Type B pancreatic cell (in vitro differentiated cells): ENCODE measurements around the gene GMDS. TPM values are rescaled to one million over a fixed set of nuclear protein-coding genes. Genes with fewer than 3 reads are reported as not detected.

Experiments
- DNase-seq: peaks from one replicate; pipeline ENCODE4 v3.0.0; 2021; ENCODE audit warnings: mixed read lengths; ENCODE audit not compliant: unreplicated experiment; ENCODE audit errors: extremely low spot score
- H3K27ac Mint-ChIP-seq: 2 replicates; pipeline ENCODE4 v1.8.0; 2021; ENCODE audit warnings: mild to moderate bottlenecking, mixed read lengths
- H3K27me3 Mint-ChIP-seq: 2 replicates; pipeline ENCODE4 v1.8.0; 2021; ENCODE audit warnings: mixed read lengths
- H3K36me3 Mint-ChIP-seq: 2 replicates; pipeline ENCODE4 v1.8.0; 2021; ENCODE audit warnings: mixed read lengths
- H3K4me1 Mint-ChIP-seq: one replicate; pipeline ENCODE4 v1.8.0; 2021; ENCODE audit warnings: mixed read lengths; ENCODE audit not compliant: unreplicated experiment
- H3K4me3 Mint-ChIP-seq: 2 replicates; pipeline ENCODE4 v1.8.0; 2021; ENCODE audit warnings: mild to moderate bottlenecking, mixed read lengths
- H3K9me3 Mint-ChIP-seq: 2 replicates; pipeline ENCODE4 v1.8.0; 2021; ENCODE audit warnings: mixed read lengths
- total RNA-seq: library from RNA; stranded (reverse); gene quantifications from 2 replicates; pipeline ENCODE4 v1.2.1, GENCODE V29; 2021; ENCODE audit warnings: low replicate concordance
- TF ChIP-seq, protein P1 (sequence below): fragments of 200-600 bp; sonication (generic); conservative IDR thresholded peaks from 2 replicates; pipeline ENCODE4 v1.5.0; 2021; ENCODE audit warnings: antibody characterized with exemption, mild to moderate bottlenecking

GMDS gene
- total RNA-seq, 1 donor from 2014 or later = 41.3 TPM

DNA sequence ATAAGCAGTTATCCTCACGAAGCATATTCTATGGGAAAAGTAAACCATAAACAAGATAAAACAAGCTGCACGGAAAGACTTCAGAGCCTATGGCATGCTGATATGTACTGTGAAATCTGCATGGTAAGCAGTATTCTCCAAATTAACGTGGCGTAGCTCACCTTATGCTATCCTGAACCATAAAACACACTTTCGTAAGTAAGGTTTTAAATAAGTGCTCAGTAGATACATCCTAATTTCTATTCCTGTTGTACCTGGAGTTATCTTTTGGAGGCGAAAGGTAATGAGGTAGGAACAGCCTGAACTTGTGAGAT is 208.7 kb downstream of the GMDS start:
- TF ChIP-seq, protein P1, sequence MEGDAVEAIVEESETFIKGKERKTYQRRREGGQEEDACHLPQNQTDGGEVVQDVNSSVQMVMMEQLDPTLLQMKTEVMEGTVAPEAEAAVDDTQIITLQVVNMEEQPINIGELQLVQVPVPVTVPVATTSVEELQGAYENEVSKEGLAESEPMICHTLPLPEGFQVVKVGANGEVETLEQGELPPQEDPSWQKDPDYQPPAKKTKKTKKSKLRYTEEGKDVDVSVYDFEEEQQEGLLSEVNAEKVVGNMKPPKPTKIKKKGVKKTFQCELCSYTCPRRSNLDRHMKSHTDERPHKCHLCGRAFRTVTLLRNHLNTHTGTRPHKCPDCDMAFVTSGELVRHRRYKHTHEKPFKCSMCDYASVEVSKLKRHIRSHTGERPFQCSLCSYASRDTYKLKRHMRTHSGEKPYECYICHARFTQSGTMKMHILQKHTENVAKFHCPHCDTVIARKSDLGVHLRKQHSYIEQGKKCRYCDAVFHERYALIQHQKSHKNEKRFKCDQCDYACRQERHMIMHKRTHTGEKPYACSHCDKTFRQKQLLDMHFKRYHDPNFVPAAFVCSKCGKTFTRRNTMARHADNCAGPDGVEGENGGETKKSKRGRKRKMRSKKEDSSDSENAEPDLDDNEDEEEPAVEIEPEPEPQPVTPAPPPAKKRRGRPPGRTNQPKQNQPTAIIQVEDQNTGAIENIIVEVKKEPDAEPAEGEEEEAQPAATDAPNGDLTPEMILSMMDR = no peak
- peaks cover 11% of the 10 kb centered on the region for H3K4me1 Mint-ChIP-seq
- no peaks in the 10 kb centered on the region for H3K36me3 Mint-ChIP-seq
- peaks cover 7% of the 10 kb centered on the region for H3K27me3 Mint-ChIP-seq
- H3K4me3 Mint-ChIP-seq = no peak overlapping the region
- no peak overlapping the region for H3K27ac Mint-ChIP-seq
- DNase-seq = no peak
- no peaks in the 10 kb centered on the region for H3K9me3 Mint-ChIP-seq

DNA sequence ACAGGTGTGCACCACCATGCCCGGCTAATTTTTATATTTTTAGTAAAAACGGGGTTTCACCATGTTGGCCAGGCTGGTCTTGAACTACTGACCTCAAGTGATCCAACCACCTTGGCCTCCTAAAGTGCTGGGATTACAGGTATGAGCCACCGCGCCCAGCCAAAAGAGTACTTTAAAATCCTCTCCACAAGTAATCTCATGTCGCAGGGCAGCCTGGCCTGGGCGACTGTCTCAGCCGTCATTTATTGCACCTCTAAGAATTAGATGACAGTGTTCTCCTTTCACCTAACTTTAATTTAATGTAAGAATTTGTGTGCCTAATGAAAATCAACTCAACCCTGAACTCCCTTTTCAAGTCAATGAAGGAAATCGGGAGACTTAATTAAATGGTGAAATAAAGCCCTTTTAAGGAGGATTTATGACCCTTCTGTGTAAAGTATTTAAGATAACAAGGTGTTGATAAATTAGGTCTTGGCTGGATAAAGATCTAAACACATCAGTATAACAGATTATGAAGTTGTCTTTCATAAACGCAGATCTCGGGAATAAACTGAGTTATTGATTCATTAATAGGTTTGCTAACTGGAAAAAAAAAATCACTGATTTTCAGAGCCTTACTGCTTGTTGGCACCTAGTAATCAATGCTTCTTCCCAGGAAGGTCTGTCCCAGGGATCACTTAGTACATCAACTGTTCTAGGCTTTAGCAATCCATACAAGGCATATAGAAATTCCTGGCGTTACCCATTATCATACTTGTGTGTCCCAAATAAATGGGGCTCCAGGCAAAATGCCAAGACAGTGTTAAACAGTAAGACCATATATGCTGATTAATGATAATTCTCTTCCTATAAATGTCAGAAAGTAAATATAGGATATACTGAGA is 209.3 kb downstream of the GMDS start:
- H3K9me3 Mint-ChIP-seq = no peaks in the 10 kb centered on the region
- TF ChIP-seq, protein P1 = no peak
- no peaks in the 10 kb centered on the region for H3K36me3 Mint-ChIP-seq
- no peak for DNase-seq
- H3K27me3 Mint-ChIP-seq = peaks cover 7% of the 10 kb centered on the region
- no peak overlapping the region for H3K4me3 Mint-ChIP-seq
- H3K27ac Mint-ChIP-seq = no peak overlapping the region
- H3K4me1 Mint-ChIP-seq = peaks cover 15% of the 10 kb centered on the region

DNA sequence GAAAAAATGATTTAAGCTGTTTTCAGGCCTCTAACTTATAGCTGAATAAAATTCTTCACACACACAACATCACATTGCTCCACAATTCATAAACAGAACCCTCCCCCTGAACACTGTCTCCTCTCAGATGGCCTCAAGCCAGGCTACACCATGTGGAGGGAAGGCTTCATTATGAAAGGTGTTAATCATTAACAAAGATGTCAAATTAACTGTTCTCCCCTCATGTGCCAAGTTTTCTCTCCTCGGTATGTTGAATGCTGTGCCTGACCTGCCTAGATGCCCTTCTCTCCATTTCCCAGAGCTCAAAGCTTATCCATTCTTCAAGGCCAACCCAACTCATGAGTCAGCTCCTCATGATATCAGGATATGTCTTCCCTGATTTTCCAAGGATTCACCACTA is 210.4 kb downstream of the GMDS start:
- Mint-ChIP-seq H3K27me3 (peaks cover 7% of the 10 kb centered on the region), H3K4me3 (no peak overlapping the region), H3K27ac (no peak overlapping the region), H3K36me3 (no peaks in the 10 kb centered on the region), H3K9me3 (no peaks in the 10 kb centered on the region), H3K4me1 (peaks cover 16% of the 10 kb centered on the region)
- DNase-seq = no peak
- TF ChIP-seq, protein P1 = no peak

GRCh38 chr6:2034256-2034655 is 211.1 kb downstream of the GMDS start:
- H3K27ac Mint-ChIP-seq = no peak overlapping the region
- no peaks in the 10 kb centered on the region for H3K36me3 Mint-ChIP-seq
- DNase-seq = no peak
- no peaks in the 10 kb centered on the region for H3K9me3 Mint-ChIP-seq
- H3K4me3 Mint-ChIP-seq = no peak overlapping the region
- peaks cover 16% of the 10 kb centered on the region for H3K4me1 Mint-ChIP-seq
- peaks cover 7% of the 10 kb centered on the region for H3K27me3 Mint-ChIP-seq
- TF ChIP-seq, protein P1 = no peak

GRCh38 chr6:2033544-2033943 is 211.9 kb downstream of the GMDS start:
- no peaks in the 10 kb centered on the region for H3K9me3 Mint-ChIP-seq
- H3K27ac Mint-ChIP-seq = no peak overlapping the region
- no peaks in the 10 kb centered on the region for H3K36me3 Mint-ChIP-seq
- DNase-seq = no peak
- no peak overlapping the region for H3K4me3 Mint-ChIP-seq
- H3K27me3 Mint-ChIP-seq = peaks cover 8% of the 10 kb centered on the region
- peaks cover 15% of the 10 kb centered on the region for H3K4me1 Mint-ChIP-seq
- TF ChIP-seq, protein P1 = no peak
